GM19240 (cell line): ENCODE results near the gene SLC16A4.
"Not testable (repeated sequence)": the region's sequence is repeated elsewhere in the genome, so short reads cannot be mapped to it uniquely, and the experiment has no call there.

Source experiments
- DNase-seq: peaks from one replicate; pipeline ENCODE4 v3.0.0; 2011; ENCODE audit warnings: low spot score; ENCODE audit not compliant: insufficient read length

The SLC16A4 gene

GRCh38 chr1:110409316-110409715 is 18.5 kb upstream of the SLC16A4 start:
- no peak for DNase-seq

GRCh38 chr1:110408488-110408887 is 17.7 kb upstream of the SLC16A4 start:
- DNase-seq, result no peak

GRCh38 chr1:110407260-110408210 is 16.7 kb upstream of the SLC16A4 start, which contains the start of gene LAMTOR5:
Gene LAMTOR5 (minus strand): TSS chr1:110407694. CDS start chr1:110407620, 74 bp downstream.
- peak; percentile 71 for DNase-seq

- DNase-seq, result not testable (repeated sequence)
These were observed 15.6 kb upstream of the SLC16A4 start for GRCh38 chr1:110406407-110406806.

- no peak for DNase-seq
These were observed 13.6 kb upstream of the SLC16A4 start for GRCh38 chr1:110404401-110404800.

- no peak for DNase-seq
These were observed 13.0 kb upstream of the SLC16A4 start for GRCh38 chr1:110403805-110404204.

DNA sequence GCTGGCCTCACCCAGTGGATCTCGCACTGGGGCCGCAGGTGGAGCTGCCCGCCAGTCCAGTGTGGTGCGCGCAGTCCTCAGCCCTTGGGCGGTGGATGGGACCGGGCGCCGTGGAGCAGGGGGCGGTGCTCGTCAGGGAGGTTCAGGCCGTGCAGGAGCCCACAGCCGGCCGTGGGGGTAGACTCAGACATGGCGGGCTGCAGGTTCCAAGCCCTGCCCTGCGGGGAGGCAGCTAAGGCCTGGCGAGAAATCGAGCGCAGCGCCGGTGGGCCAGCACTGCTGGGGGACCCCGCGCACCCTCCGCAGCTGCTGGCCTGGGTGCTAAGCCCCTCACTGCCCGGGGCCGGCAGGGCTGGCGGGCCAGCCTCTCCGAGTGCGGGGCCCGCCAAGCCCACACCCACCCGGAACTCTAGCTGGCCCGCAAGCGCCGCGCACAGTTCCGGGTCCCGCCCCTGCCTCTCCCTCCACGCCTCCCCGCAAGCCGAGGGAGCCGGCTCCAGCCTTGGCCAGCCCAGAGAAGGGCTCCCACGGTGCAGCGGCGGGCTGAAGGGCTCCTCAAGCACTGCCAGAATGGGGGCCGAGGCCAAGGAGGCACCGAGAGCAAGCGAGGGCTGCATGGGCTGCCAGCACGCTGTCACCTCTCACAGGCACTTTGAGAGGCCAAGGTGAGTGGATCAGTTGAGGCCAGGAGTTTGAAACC is 5.6 kb upstream of the SLC16A4 start:
- not testable (repeated sequence) for DNase-seq

DNA sequence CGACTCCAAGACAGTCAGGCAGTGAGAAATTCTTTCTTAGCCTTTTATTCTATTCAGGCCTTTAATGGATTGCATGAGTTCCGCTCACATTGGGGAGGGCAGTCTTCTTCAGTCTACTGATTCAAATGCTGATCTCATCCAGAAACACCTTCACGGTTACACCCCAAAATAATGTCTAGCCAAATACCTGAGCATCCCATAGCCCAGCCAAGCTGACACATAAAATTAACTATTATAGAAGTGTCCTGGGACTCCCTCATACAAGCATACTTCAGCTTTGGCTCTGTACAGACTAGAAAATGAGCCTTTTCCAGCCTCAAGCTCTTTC is 3.6 kb upstream of the SLC16A4 start:
- DNase-seq, result no peak

GRCh38 chr1:110393691-110394492 is 3.1 kb upstream of the SLC16A4 start:
- no peak for DNase-seq

DNA sequence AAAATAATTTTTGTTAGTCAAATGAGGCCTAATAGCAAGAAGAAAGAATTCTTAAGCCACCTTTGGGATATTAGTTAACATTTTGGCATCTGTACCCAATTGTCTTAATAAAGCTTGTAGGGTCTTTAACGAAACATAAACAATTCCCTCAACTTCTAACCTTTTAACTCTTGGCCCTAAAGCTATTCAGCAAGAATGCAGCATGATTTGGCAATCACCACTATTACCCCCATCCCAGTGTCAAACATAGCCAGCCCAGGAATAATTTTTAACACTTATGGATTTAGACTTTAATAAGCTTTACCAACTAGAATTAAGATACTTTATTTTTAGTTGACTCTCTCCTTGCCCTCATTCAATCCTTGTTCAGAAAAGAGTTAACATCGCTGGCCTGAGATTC is 2.5 kb upstream of the SLC16A4 start:
- DNase-seq, result no peak

DNA sequence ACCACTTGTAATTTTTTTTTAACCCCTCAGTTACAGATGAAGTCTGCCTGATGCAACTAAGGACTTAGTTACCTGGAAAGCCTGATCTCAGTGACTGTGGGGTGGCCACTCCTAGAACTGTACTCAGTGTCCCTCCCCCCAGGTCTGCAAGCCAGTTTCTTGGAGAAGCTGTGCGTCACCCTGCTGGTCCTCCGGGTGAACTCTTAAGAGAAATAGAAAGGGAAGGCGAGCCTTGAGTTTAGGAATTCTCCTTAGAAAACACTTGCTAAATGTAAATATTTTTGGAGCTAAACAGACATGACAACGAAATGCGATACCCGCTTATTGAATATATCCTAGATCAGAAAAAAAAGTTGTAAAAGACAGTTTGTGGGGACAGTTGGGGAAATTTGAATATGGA is 730 bp downstream of the SLC16A4 start:
- DNase-seq, result no peak

GRCh38 chr1:110387048-110387754 is 3.6 kb downstream of the SLC16A4 start:
- DNase-seq, result no peak

DNA sequence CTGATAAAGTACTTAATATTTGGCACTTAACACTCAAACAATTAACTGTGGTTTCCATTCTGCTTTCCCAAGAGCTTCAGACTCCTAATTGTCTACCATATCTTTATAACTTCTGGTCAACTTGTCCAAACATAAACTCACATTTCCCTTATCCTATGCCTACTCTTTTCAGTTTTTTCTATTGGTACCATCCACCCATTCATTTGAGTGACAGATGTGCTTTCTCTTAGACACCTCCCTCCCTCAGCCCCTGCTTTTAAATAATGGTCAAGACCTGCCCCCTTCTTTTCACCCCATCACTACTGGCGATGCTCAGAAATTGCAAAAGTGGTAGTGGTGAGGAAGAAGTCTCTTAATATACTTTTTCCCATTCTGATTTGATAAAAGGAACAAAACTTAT is 5.5 kb downstream of the SLC16A4 start:
- no peak for DNase-seq

GRCh38 chr1:110384581-110385321 is 6.1 kb downstream of the SLC16A4 start:
- peak; percentile 21 for DNase-seq

GRCh38 chr1:110383251-110383990 is 7.4 kb downstream of the SLC16A4 start:
- DNase-seq, result no peak

DNA sequence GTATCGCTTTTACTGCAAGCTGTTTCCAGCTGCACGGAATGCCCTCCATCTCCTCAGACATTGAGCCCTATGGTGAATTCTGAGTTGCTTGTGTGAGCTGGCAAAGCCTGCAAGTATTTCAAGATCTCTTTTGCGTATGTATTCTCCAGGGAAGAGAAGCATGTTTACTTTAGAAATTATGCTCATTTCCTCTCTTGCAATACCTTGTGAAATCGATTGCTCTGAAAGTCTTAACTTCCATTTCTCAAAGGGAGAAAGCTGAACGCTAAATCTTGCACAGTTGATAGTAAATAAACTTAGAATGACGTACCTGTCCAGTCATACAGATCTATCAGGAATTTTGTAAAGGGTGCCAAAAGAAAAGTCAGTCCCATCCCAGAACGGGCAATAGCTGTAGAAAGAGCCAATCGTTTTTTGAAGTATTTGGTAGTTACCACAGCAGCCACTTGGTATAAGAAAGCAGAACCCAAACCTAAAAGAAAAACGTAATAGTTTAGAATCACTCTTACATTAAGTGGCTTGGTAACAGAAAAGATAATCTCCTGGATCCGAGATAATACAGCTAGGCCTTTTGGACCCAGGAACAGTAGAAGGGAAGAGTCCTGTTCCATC is 10.0 kb downstream of the SLC16A4 start:
- no peak for DNase-seq

DNA sequence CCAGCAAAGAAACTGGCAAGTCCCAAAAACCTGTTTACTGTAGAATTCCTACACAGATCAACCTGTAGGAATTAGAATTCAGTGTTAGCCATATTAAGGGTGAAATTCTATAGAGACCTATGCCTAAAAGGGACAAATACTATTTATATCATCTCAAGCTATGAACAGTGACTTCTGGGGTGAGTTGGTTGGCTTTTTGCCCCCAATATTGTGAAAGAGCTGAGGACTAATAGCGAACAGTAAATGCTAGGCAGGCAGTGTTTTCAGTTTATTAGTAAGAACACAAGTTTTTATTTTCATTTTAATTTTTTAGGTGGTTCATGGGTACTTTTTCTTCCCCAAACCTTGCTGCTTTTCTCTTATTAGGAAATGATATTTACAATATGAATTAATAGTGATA is 15.3 kb downstream of the SLC16A4 start:
- no peak for DNase-seq

- no peak for DNase-seq
These were observed 20.0 kb downstream of the SLC16A4 start for GRCh38 chr1:110370827-110371226.

DNA sequence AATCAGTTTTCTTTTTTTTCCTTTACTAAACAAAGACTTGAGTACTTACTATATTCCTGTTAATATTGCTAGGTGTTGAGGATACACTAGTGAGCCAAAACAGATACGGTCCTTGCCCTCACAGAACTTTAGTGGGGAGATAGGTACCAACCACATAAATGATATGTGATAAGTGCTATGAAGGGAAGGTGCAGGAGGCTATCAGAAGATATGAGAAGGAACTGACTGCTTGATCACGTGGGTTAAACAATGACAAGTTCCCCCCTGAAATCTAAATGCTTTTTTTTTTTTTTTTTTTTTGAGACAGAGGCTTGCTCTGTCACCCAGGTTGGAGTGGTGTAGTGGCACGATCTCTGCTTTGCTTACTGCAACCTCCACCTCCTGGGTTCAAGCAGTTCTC is 26.6 kb downstream of the SLC16A4 start:
- no peak for DNase-seq
